C4-2B (cell line): ENCODE measurements around the gene RHEB.

Experiments used
- ZFX ChIP-seq: fragments of 450-650 bp; IDR thresholded peaks from 2 replicates; pipeline ENCODE4 v1.6.1; 2017
- TF ChIP-seq, protein P1 (sequence below): fragments of 450-650 bp; conservative IDR thresholded peaks from 2 replicates; pipeline ENCODE4 v1.5.1; 2017; ENCODE audit warnings: mild to moderate bottlenecking

DNA sequence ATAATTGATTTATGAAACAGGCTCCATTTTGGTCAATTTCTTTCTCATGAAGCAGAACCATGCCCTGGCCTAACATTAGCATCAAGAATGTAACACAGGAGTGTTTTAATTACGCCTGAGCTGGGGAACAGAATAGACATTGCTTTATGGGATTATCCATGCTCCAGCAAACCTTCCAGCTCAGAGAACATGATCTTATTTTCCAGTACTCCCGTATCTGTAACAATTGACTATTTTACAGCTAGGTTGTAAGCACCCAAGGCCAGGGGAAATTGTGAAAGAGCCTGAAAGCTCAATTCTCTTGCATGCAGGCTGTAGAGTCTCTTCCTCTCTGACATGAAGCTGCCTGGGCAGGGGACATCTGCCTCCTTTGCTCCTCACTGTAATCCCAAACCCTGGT is 49.0 kb downstream of the RHEB start:
- TF ChIP-seq, protein P1, sequence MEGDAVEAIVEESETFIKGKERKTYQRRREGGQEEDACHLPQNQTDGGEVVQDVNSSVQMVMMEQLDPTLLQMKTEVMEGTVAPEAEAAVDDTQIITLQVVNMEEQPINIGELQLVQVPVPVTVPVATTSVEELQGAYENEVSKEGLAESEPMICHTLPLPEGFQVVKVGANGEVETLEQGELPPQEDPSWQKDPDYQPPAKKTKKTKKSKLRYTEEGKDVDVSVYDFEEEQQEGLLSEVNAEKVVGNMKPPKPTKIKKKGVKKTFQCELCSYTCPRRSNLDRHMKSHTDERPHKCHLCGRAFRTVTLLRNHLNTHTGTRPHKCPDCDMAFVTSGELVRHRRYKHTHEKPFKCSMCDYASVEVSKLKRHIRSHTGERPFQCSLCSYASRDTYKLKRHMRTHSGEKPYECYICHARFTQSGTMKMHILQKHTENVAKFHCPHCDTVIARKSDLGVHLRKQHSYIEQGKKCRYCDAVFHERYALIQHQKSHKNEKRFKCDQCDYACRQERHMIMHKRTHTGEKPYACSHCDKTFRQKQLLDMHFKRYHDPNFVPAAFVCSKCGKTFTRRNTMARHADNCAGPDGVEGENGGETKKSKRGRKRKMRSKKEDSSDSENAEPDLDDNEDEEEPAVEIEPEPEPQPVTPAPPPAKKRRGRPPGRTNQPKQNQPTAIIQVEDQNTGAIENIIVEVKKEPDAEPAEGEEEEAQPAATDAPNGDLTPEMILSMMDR: no peak
- no peak for TF ChIP-seq ZFX
